HG03045 (cell line): ENCODE results near the gene ASTN2.
"Not testable (repeated sequence)": the region's sequence is repeated elsewhere in the genome, so short reads cannot be mapped to it uniquely, and the experiment has no call there.

Experiments
- ATAC-seq: cut with Tn5 transposase; IDR thresholded peaks from one replicate; pipeline ENCODE4 v1.9.1; 2021; ENCODE audit warnings: mild to moderate bottlenecking, moderate library complexity; ENCODE audit not compliant: unreplicated experiment

ASTN2 gene

DNA sequence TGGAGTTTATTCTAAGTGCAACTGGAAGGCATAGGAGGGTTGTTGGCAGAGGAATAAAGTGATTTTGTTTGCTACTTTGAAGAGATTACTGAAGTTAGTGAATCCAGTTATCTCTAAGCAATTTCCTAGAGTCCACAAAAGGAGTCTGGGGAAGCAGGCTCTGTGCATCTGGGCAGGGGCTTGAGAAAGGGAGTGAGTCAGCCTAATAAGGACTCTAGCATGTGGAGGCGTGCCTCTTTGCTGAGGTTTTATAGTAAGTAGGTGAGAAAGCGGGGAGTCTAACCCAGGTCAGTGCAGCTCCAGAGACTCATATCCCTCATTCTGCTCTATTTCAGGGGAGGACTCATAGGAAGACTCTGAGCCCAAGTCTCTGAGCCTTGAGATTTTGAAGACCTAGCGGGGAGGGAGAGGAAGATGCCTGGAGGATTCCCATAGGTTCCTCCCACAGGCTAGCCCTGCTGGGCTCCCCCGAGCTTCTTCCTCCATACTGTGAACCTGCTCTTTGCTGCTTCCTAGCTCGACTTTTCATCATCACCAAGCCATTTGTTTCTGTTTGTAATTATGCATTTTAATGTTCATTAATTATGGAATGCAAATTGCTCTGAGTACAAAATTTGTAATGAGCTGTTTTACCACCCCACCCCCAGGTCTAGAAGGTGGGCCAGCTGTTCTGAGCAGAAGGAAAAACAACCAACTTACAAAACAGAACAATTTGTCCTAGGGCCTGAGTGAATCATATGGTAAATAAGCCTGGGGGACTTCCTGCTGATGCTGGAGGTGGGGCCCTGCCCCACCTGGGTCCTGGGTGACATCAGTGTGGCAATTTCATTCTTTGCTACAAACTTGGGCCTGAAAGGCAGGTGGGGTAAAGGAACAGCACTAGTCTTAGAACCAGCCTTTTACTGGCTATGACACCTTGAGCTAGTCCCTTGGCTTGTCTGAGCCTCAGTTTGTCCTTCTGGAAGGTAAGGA, 577.6 kb downstream of the ASTN2 start:
- ATAC-seq = no peak

DNA sequence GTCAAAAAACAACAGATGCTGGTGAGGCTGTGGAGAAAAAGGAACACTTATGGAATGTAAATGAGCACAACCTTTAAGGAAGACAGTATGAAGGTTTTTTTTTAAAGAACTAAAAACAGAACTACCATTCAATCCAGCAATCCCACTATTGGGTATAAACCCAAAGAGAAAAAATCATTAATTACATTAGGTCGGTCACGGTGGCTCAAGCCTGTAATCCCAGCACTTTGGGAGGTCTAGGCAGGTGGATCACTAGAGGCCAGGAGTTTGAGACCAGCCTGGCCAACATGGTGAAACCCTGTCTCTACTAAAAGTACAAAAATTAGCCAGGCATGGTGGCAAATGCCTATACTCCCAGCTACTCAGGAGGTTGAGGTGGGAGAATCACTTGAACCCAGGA, 584.5 kb downstream of the ASTN2 start:
- not testable (repeated sequence) for ATAC-seq

DNA sequence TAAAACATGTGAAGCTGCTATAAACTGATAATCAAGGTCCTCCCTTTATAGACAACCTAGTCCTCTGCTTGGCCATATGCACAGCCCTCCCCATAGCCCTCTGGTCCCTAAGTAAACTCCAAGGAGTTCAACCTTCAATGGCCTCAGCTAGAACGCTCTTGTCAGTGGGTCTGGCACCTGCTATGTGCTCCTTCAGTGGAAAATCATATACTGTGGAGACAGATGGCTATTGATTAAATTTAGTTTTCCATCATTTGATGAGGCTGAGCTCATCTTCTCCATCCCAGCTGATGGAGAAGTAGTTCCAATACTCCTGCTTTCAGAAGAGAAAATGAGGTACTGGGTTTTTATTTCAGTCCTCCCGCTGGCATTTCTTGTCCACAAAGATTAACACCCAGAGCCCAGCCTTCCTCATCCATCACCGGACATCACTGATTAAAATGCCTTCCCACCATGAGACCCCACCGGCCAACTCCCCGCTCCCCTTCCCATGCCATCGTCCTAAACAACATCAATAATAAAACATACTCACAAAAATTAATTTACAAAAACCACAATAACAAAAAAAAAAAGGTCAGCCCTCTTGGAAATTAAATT, 593.1 kb downstream of the ASTN2 start:
- no peak for ATAC-seq

DNA sequence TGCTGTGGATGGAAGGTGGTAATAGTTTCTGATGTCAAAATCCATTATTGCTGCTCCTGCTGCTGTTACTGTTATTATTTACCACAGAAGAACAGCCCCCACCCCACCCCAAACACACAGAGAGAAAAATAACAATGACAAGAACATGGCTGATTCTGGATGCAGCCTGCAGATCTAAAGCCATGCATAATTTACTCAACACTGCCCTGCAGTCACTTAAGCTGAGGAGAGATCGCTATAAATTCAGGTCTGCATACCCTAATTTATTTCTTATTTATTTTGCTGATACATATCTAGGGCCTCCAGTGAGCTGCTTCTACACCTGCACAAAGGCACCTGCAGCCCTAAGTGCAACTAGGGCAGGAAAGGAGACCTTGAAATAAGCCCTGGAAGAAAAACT, 595.7 kb downstream of the ASTN2 start:
- ATAC-seq = no peak

DNA sequence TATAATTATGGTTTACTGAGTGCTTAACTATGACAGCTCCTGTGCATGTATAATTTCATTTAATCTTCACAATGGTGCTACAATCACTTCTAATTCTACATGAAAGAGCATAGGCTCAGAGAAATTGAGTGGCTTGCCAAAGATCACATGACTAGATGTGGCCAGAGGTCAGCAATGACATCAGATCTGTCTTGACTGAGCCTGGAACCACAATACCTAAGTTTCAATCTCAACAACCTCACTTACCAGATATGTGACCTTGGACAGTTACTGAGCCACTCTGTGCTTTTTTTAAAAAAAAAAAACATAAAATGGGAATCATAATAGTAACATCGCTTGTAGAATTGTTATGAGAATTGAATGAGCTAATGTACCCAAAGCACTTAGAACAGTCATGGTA, 597.1 kb downstream of the ASTN2 start:
- ATAC-seq = no peak

DNA sequence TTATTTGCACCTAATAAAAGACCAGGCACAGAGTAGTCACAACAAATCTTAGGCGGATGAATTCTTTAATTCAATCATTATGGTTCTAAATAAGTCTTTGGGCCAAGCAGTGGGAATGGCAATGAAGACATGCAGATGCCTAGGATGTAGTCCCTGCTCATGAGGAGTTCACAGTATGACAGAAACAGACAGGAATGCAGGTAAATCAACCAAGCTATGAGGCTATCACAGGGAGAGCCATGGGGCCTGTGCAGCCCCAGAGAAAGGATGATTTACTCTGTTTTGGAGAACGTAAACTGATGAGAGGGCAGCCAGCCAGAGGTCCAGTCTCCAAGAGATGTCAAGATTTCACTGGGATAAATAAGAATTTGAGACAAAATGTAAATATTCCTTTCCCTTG, 598.4 kb downstream of the ASTN2 start:
- ATAC-seq = no peak

DNA sequence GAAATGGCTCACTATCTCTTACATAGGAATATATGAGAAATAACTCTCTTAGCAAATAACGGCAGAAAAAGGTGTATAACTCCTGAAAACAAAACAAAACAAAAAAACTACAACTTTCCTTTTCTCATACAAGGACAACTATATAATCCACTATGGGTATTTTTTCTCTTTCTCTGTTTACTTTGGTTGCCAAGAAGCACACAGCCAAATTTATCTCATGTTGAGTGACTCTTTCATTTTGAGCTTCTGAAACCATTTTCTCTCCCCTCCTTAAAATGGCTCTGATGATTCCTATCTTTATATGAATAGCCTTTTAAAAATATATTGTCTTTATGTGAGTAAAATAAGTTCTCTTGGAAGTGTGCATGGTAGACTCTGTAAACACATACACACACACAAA, 599.0 kb downstream of the ASTN2 start:
- no peak for ATAC-seq

DNA sequence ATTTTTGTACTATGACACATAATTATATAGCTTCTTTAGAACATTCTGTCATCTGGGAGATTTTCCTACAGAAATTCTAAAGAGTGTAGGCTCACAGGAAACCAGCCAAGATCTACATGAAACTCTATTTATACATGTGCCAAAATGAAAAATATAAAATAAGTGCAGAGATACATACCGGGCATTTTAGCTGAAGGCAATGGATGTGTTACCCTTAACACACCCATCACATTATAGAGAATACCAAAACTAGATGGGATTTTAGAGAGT, 601.9 kb downstream of the ASTN2 start:
- ATAC-seq = no peak

DNA sequence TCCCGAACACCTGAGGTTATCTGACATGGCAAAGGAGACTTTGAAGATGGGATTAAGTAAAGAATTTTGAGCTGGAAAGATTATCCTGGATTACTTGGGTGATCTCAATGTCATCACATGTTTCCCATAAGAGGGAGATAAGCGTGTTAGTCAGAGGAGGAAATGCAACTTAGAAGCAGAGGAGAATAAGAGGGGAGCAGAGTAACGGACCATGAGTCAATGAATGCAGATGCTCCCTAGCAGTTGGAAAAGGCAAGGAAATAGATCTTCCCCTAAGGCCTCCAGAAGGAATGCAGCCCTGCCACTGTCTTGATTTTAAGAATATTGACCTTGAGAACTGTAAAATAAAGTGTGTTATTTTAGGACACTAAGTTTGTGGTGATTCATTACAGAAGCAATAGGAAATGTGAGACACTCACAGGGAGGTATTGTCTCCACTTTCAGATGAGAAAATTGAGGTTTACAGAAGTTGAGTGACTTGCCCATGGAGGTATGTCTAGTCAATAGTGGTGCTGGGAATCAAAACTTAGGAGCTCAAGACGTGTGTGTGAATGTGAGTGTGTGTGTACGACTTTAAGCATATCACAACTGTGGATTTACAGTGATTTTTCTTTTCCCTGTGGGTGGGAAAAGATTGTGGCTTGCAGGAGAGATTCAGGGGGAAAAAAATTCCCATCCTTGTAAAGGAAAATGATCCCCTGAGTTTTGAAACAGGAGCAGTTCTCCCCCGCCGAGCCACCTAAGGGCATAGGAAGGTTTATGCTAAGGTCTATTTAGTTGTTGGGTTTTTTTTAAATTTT, 602.4 kb downstream of the ASTN2 start:
- no peak for ATAC-seq

DNA sequence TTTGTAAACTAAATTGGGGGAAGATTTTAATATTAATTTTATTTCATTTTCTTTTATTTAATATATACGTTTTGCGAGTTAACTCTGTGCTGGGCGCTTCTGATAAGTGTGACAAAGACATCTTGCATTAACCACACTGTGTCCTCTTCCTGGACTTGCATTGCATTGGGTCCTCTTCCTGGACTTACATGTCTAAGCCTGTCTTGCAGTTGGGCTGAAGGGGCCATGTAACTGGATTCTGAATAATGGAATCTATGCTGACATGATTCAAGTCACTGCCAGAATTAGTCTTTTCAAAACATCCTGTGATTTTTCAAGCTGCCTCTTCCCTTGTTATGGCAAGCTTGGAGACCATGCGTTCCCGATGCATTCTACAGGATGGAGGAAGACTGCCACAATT, 605.2 kb downstream of the ASTN2 start:
- no peak for ATAC-seq

DNA sequence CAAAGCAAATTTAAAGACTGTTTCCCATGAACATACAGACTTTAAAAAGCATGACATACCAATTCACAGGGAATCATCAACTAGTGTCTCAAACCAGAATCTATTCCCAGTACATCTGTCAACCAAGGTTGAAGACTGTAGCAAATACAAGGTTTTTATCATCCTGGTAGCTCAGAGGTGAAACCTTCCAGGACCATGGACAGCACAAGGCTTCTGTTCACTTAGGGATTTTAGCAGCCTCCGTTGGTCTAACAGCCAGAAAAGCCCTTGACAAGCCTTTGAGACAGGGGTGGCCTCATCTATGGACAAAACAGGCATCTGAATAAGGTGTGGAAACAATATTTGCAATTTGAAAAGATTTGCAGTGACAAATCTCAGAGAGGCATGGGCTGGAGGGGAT, 608.8 kb downstream of the ASTN2 start:
- ATAC-seq = no peak

DNA sequence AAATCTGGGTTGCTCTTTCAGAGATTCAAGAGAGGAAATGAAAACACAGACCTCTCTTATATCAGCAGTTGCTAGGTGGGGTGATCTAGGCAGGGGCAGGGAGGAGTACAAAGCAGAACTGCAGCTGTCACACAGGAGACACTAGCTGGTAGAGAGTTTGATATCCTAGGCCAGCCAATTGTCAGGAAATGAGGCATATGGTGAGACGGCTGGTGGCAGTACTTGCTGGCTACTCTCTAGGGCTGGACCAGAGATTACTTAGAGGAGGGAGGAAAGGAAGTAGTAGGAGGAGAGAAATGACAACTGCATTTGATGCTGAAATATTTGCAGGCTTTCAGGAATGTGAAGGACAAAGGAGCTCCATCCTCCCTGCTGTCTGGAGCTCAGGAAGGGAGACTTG, 614.0 kb downstream of the ASTN2 start:
- no peak for ATAC-seq

DNA sequence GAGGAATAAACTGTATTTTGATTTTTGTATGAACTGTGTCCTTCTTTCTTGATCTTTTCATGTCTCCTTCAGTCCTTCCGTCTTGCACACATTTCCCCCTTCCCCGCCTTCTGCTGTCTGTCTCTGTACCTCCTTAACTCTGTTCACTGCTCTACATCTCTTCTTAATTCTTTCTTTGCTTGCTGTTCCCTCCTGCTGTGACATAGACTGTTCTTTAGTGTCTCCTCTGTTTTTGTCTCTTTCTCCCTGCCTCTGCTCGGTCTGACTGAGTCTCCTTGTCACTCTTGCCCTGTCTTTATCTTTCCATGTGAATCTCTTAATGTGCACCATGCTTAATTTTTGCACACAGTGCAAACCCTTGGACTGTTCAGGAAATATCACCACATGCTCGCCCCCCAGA, 614.8 kb downstream of the ASTN2 start:
- no peak for ATAC-seq

DNA sequence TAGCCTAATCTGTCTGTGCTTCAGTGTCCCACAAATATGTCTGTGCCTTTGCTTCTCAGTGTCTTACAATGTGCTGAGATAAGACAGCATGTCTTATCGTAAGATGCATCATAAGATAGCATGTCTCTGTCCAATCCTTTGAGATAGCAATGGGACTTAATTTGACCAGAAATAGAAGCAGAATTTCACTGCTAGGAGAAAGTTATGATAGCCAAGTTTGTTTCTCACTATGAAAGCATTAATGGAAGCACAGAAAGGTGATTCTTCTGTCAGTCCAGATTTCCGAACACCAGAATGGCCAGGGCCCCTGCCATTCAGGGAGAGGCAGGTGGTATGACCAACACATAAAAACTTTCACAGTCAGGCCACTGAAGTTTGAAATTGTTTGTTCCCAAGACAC, 616.3 kb downstream of the ASTN2 start:
- no peak for ATAC-seq

DNA sequence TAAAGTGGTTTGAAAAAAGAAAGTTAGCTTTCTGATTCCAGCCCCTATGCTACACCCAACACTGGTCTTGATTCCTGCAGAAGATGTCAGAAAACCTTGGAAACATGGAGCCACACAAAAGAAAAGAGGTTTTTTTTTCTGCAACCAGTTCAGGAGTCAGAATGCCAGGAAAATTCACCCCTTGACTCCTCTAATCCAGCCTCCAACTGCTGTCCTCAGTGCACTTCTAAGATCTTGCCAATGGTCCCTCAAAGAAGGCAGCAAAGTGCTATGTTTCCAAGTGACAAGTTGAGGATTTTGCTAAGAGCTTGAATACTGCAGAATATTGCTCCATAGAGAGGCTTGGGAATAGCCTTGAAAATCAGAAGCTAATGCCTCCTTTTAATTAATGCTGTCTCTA, 617.6 kb downstream of the ASTN2 start:
- no peak for ATAC-seq

DNA sequence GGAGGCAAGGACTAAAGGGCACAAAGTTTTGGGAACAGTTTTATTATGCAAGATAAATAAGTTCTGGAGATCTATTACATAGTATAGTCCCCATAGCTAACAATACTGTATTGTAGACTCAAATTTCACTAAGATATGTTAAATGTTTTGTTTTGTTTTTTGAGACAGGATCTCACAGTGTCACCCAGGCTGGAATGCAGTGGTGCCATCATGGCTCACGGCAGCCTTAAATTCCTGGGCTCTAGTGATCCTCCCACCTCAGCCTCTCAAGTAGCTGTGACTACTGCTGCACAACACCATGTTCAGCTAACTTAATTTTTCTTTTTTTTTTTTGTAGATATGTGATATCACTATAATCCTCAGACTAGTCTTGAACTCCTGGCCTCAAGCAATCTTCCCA, 618.2 kb downstream of the ASTN2 start:
- ATAC-seq = no peak

DNA sequence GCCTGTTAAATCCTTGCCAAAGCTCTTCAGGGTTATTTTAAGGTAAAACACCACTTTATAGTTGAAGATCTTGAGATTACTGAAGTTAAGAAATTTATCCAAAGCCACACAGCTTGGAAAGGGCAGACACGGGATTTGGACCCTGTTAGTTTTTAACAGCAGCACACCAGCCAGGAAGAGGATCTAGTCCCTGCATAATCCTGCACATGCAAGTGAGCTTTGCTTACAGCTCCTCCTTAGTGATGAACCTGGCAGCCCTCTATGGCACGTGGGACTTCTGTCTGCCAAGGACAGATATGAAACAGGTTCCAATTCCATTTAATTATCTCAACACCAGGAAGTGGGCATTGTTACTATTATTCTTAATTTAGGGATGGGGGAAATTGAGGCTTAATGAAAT, 619.0 kb downstream of the ASTN2 start:
- ATAC-seq = no peak

DNA sequence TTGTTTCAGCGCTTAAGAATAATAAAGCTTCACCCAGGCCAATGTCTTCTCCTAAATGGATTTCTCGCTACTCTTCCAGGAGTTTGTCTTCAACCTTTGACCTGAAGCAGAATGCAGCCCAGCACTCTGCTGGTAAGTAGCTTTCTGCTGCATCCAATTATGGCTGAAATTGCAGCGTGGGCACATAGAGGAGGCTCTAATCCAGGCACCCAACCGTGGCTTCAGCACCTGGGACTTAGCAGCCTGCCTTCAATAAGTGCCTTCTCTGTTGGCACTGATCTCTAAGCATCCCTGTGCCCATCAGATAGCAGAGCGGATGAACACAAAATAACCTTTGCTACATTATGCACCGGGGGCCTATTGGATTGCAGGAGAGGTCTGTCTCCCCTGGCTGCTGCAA, 622.6 kb downstream of the ASTN2 start:
- no peak for ATAC-seq

DNA sequence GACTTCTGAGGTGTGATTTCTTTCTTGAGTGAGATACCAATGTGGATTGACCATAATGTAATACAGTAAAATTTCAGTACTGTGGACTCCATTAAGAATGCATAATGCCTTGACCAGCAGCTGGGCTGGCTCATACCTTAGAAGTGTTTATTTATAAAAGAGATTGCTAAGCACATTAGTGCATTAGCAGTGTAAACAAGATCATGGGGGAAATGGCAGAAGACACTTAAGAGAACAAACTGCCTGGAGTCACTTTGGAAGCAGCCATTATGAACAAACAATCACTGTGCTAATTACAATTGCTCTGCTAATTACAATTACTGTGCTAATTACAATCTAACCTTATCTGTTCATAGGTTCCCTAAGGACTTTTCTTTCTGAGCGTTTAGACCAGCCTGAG, 623.5 kb downstream of the ASTN2 start:
- ATAC-seq = no peak

DNA sequence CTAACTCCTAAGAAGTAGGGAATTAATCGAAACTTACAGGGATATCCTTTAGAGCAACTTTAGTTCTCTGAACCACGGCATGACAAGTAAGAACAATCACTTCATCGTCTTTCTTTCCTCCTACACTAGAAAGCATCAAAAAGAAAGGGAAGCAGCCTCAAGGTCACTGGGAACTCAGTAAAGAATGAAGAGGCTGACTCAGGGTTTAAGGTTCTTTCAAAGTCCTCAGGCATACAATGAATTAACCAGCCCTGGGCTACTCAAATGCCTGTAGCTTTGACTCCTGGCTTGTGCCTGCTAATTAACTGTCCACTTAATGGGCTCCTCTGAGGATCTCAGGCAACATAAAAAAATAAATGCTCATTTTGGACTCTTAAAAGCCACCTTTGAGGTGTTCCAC, 625.8 kb downstream of the ASTN2 start:
- ATAC-seq = no peak

DNA sequence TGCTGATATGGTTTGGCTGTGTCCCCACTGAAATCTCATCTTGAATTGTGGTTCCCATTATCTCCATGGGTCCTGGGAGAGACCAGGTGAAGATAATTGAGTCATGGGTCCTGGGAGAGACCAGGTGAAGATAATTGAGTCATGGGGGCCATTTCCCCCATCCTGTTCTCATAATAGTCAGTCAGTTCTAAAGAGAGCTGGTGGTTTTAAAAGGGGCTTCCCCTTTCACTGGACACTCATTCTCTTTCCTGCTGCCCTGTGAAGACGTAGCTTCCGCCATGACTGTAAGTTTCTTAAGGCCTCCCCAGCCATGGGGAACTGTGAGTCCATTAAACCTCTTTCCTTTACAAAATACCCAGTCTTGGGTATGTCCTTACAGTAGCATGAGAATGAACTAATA, 628.1 kb downstream of the ASTN2 start:
- no peak for ATAC-seq

DNA sequence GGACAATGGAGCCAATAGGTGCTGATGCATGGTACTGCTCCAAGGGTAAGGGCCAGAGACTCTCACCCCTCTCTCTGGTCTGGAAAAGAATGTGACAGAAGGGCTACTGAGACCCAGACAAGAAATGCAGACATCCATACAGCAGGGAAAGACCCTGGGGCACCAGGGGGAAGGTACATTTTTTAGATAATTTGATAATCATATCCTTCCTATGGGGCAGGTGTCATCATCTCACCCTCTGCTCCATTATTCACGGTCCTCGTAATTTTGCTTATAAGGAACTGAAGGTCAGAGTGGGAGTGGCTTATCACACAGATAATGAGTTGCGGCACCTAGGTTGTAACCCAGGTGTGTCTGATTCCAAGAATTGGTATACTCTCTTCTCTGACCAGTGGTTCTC, 637.7 kb downstream of the ASTN2 start:
- ATAC-seq = no peak
